Muscle of leg (tissue), 11 donors: Measurements from ENCODE around the gene IGLL1. TPM values are rescaled to one million over a fixed set of nuclear protein-coding genes. Genes with fewer than 3 reads are reported as not detected.
"Not testable (repeated sequence)": the region's sequence is repeated elsewhere in the genome, so short reads cannot be mapped to it uniquely, and the experiment has no call there.

Experiments
- DNase-seq: peaks from one replicate; pipeline ENCODE4 v3.0.0; 2013
- H3K27ac ChIP-seq: one replicate; pipeline ENCODE4 v1.5.1; 2013; ENCODE audit warnings: mild to moderate bottlenecking, low read length, control low read depth
- H3K27me3 ChIP-seq: one replicate; pipeline ENCODE4 v1.6.1; 2013; ENCODE audit warnings: low read length; ENCODE audit not compliant: control insufficient read depth, insufficient read depth
- H3K36me3 ChIP-seq: one replicate; pipeline ENCODE4 v1.6.1; 2013; ENCODE audit warnings: low read length; ENCODE audit not compliant: control insufficient read depth, insufficient read depth
- H3K4me1 ChIP-seq: one replicate; pipeline ENCODE4 v1.6.1; 2013; ENCODE audit warnings: low read length; ENCODE audit not compliant: control insufficient read depth, insufficient read depth
- H3K4me3 ChIP-seq: one replicate; pipeline ENCODE4 v1.5.1; 2013; ENCODE audit warnings: low read length, control low read depth
- H3K9me3 ChIP-seq: replicated peaks from 2 replicates; pipeline ENCODE4 v1.6.1; 2013; ENCODE audit warnings: low read depth, low read length; ENCODE audit not compliant: control insufficient read depth
- WGBS: methylation state at CpG from one replicate; pipeline ENCODE4 v1.1.5; 2013; ENCODE audit warnings: missing lambda C conversion rate; ENCODE audit not compliant: insufficient coverage; 5-methylcytosine and 5-hydroxymethylcytosine counted together
- polyA plus RNA-seq, 8 donors: library from polyadenylated mRNA; unstranded; fragments of 120-200 nt; gene quantifications; one replicate each; pipeline versions ENCODE4 v1.2.1 to v1.2.3, GENCODE V29; 2013; ENCODE audit warnings: inconsistent platforms in 1 of 8, low replicate concordance in 1 of 8; ENCODE audit not compliant: insufficient read length in 8 of 8, insufficient read depth in 1 of 8
- total RNA-seq: library from RNA; stranded (reverse); fragments of 120-200 nt; gene quantifications from one replicate; pipeline ENCODE4 v1.2.4, GENCODE V29; 2013

The IGLL1 gene
- total and polyA plus RNA-seq, 9 donors = 0.13 to 1.7 (median 0.84) TPM

DNA sequence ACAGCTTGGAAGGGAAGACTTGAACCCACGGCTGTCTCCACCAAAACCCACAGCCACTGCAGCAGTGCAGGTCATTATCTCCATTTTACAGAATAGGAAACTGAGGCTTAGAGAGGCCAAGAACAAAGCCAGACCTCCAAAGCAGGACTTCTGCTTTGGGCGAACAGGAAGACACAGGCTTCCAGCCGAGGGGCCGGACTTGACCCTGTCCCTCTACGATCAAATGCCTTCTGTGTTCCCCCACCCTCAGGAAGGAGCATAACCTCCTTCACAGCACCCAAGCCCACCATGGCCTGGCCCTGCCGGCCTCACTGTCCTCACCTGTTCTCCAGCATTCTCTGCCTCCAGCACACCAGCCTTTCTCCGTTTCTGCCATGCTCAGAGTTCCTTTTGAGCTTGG, 15.8 kb downstream of the IGLL1 start:
- peaks cover 30% of the 10 kb centered on the region for H3K27me3 ChIP-seq

GRCh38 chr22:23563111-23563510, 17.0 kb downstream of the IGLL1 start:
- Histone ChIP-seq H3K27me3 (peaks cover 30% of the 10 kb centered on the region), H3K9me3 (no peaks in the 10 kb centered on the region), H3K4me1 (peaks cover 8% of the 10 kb centered on the region), H3K4me3 (no peak overlapping the region), H3K36me3 (no peaks in the 10 kb centered on the region), H3K27ac (no peak overlapping the region)
- 85% methylated on average over 7 of the region's 9 CpGs for WGBS
- no peak for DNase-seq

More for the DNA sequence above, 15.8 kb downstream of the IGLL1 start:
- peaks cover 8% of the 10 kb centered on the region for H3K4me1 ChIP-seq
- no peaks in the 10 kb centered on the region for H3K9me3 ChIP-seq
- no peak overlapping the region for H3K27ac ChIP-seq
- no peak overlapping the region for H3K4me3 ChIP-seq
- WGBS = 79% methylated on average over 7 of the region's 7 CpGs
- H3K36me3 ChIP-seq = no peaks in the 10 kb centered on the region
- no peak for DNase-seq

- DNase-seq = no peak
- Histone ChIP-seq H3K27ac (no peak overlapping the region), H3K36me3 (no peaks in the 10 kb centered on the region), H3K9me3 (no peaks in the 10 kb centered on the region), H3K4me1 (peaks cover 8% of the 10 kb centered on the region), H3K4me3 (no peak overlapping the region), H3K27me3 (peaks cover 24% of the 10 kb centered on the region)
- 67% methylated on average over 3 of the region's 4 CpGs for WGBS
These were observed 17.9 kb downstream of the IGLL1 start for GRCh38 chr22:23562186-23562585.

GRCh38 chr22:23561025-23561510, 19.0 kb downstream of the IGLL1 start:
- not testable (repeated sequence) for H3K4me1 ChIP-seq, H3K4me3 ChIP-seq, DNase-seq, H3K27ac ChIP-seq, H3K9me3 ChIP-seq, H3K36me3 ChIP-seq
- H3K27me3 ChIP-seq = peaks cover 18% of the 10 kb centered on the region
- WGBS = 70% methylated on average over 2 of the region's 24 CpGs

DNA sequence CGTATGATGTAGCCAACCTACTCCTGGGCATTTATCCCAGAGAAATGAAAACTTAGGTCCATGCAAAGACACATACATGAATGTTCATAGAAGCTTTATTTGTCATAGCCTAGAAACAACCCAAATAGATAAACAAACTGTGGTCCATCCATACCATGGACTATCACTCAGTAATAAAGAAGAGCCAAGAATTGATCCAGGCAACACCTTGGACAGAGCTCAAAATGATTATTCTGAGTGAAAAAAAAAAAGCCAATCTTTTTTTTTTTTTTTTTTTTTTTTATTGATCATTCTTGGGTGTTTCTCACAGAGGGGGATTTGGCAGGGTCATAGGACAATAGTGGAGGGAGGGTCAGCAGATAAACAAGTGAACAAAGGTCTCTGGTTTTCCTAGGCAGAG, 19.9 kb downstream of the IGLL1 start:
- not testable (repeated sequence) for H3K36me3 ChIP-seq, H3K9me3 ChIP-seq, H3K4me1 ChIP-seq, H3K27ac ChIP-seq, H3K4me3 ChIP-seq, DNase-seq
- peaks cover 11% of the 10 kb centered on the region for H3K27me3 ChIP-seq
- WGBS = no CpG with 5 or more reads among the region's 1 CpG

DNA sequence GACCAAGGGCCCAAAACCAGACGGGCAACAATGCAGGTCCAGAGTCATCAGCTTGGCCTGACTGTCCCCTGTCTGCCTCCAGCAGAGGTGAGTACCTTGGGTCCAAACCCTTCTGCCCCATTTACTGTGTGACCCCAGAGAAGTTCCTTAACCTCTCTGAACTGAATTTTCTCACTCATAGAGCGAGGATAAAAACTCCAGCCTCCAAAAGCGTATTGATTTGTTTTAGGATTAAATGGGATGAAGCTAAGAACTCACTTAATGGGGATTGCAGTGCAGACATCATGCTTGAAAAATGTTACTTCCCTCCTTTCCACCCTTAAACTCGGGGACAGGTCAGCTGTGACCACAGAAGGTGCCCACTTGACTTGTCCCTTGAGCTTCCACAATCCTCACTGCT, 22.6 kb downstream of the IGLL1 start:
- no peak overlapping the region for H3K4me3 ChIP-seq
- no peaks in the 10 kb centered on the region for H3K4me1 ChIP-seq
- WGBS = 38% methylated on average over 1 of the region's 4 CpGs
- no peaks in the 10 kb centered on the region for H3K9me3 ChIP-seq
- no peak overlapping the region for H3K27ac ChIP-seq
- H3K36me3 ChIP-seq = no peaks in the 10 kb centered on the region
- peaks cover 8% of the 10 kb centered on the region for H3K27me3 ChIP-seq
- no peak for DNase-seq

GRCh38 chr22:23557036-23557435, 23.1 kb downstream of the IGLL1 start:
- Histone ChIP-seq H3K27me3 (peaks cover 5% of the 10 kb centered on the region), H3K9me3 (no peaks in the 10 kb centered on the region), H3K27ac (no peak overlapping the region), H3K4me3 (no peak overlapping the region), H3K4me1 (no peaks in the 10 kb centered on the region), H3K36me3 (no peaks in the 10 kb centered on the region)
- 37% methylated on average over 3 of the region's 7 CpGs for WGBS
- DNase-seq = no peak

GRCh38 chr22:23556026-23556620, 24.0 kb downstream of the IGLL1 start:
- 33% methylated on average over 4 of the region's 7 CpGs for WGBS
- H3K27ac ChIP-seq = no peak overlapping the region
- H3K27me3 ChIP-seq = peaks cover 5% of the 10 kb centered on the region
- no peaks in the 10 kb centered on the region for H3K36me3 ChIP-seq
- no peaks in the 10 kb centered on the region for H3K4me1 ChIP-seq
- no peak overlapping the region for H3K4me3 ChIP-seq
- no peaks in the 10 kb centered on the region for H3K9me3 ChIP-seq
- no peak for DNase-seq

- WGBS = 83% methylated on average over 7 of the region's 8 CpGs
- H3K27me3 ChIP-seq = peaks cover 5% of the 10 kb centered on the region
- no peak overlapping the region for H3K4me3 ChIP-seq
- no peaks in the 10 kb centered on the region for H3K4me1 ChIP-seq
- H3K9me3 ChIP-seq = no peaks in the 10 kb centered on the region
- DNase-seq = no peak
- H3K27ac ChIP-seq = no peak overlapping the region
- H3K36me3 ChIP-seq = no peaks in the 10 kb centered on the region
These were observed 25.0 kb downstream of the IGLL1 start for GRCh38 chr22:23555118-23555517.

- no peak for DNase-seq
- no peak overlapping the region for H3K4me3 ChIP-seq
- H3K27ac ChIP-seq = no peak overlapping the region
- H3K4me1 ChIP-seq = no peaks in the 10 kb centered on the region
- 58% methylated on average over 16 of the region's 21 CpGs for WGBS
- H3K36me3 ChIP-seq = no peaks in the 10 kb centered on the region
- H3K9me3 ChIP-seq = no peaks in the 10 kb centered on the region
- H3K27me3 ChIP-seq = peaks cover 5% of the 10 kb centered on the region
These were observed 25.9 kb downstream of the IGLL1 start for GRCh38 chr22:23553924-23554870.
